Large intestine (tissue), 3 donors: ENCODE data around the gene TECPR1. TPM values are rescaled to one million over a fixed set of nuclear protein-coding genes. Genes with fewer than 3 reads are reported as not detected.

ENCODE experiments used
- DNase-seq, 2 donors: peaks; one replicate each; pipeline versions ENCODE4 v3.0.0 to v3.0.0-alpha.2; 2013
- H3K27ac ChIP-seq: one replicate; pipeline ENCODE4 v1.5.1; 2013; ENCODE audit warnings: low read length
- H3K27me3 ChIP-seq: 2 replicates; pipeline ENCODE4 v1.6.1; 2013; ENCODE audit warnings: low read length; ENCODE audit not compliant: control insufficient read depth, insufficient read depth
- H3K36me3 ChIP-seq: 2 replicates; pipeline ENCODE4 v1.6.1; 2013; ENCODE audit warnings: low read length; ENCODE audit not compliant: control insufficient read depth, insufficient read depth
- H3K4me1 ChIP-seq: one replicate; pipeline ENCODE4 v1.6.1; 2013; ENCODE audit warnings: low read length; ENCODE audit not compliant: control insufficient read depth, insufficient read depth
- H3K4me3 ChIP-seq: one replicate; pipeline ENCODE4 v1.5.1; 2013; ENCODE audit warnings: low read length
- H3K9me3 ChIP-seq: one replicate; pipeline ENCODE4 v1.6.1; 2013; ENCODE audit warnings: mild to moderate bottlenecking, low read depth, low read length, moderate library complexity; ENCODE audit not compliant: control insufficient read depth
- WGBS: methylation state at CpG from one replicate; pipeline ENCODE4 v1.1.5; 2013; ENCODE audit warnings: low lambda C conversion rate; ENCODE audit not compliant: insufficient coverage; 5-methylcytosine and 5-hydroxymethylcytosine counted together
- polyA plus RNA-seq: library from polyadenylated mRNA; unstranded; fragments of 120-200 nt; gene quantifications from one replicate; pipeline ENCODE4 v1.2.1, GENCODE V29; 2013

TECPR1 gene
- polyA plus RNA-seq, 1 donor: 15.1 TPM

- H3K4me3 ChIP-seq: no peak overlapping the region
- WGBS: 88% methylated on average over 3 of the region's 13 CpGs
- peaks cover 64% of the 10 kb centered on the region for H3K36me3 ChIP-seq
- DNase-seq: no peak
- H3K4me1 ChIP-seq: no peaks in the 10 kb centered on the region
- H3K27me3 ChIP-seq: no peaks in the 10 kb centered on the region
- no peak overlapping the region for H3K27ac ChIP-seq
- no peaks in the 10 kb centered on the region for H3K9me3 ChIP-seq
Measured at GRCh38 chr7:98293746-98294145, 41.7 kb upstream of the TECPR1 start.

- Histone ChIP-seq H3K27ac (no peak overlapping the region), H3K36me3 (peaks cover 69% of the 10 kb centered on the region), H3K4me1 (no peaks in the 10 kb centered on the region), H3K4me3 (no peak overlapping the region), H3K9me3 (no peaks in the 10 kb centered on the region), H3K27me3 (no peaks in the 10 kb centered on the region)
- no peak for DNase-seq
- WGBS: no CpG with 5 or more reads among the region's 17 CpGs
Measured at GRCh38 chr7:98293265-98293664, 41.2 kb upstream of the TECPR1 start.

GRCh38 chr7:98291717-98292116, 39.7 kb upstream of the TECPR1 start:
- H3K4me1 ChIP-seq: peaks cover 15% of the 10 kb centered on the region
- H3K27ac ChIP-seq: no peak overlapping the region
- WGBS: no CpG with 5 or more reads among the region's 7 CpGs
- DNase-seq: no peak
- H3K4me3 ChIP-seq: no peak overlapping the region
- no peaks in the 10 kb centered on the region for H3K9me3 ChIP-seq
- no peaks in the 10 kb centered on the region for H3K27me3 ChIP-seq
- H3K36me3 ChIP-seq: peaks cover 79% of the 10 kb centered on the region

- WGBS: no CpG with 5 or more reads among the region's 4 CpGs
Measured at GRCh38 chr7:98289333-98289875, 37.4 kb upstream of the TECPR1 start.

GRCh38 chr7:98288064-98288823, 36.2 kb upstream of the TECPR1 start:
- no CpG with 5 or more reads among the region's 12 CpGs for WGBS

More at GRCh38 chr7:98289333-98289875, 37.4 kb upstream of the TECPR1 start:
- Histone ChIP-seq H3K27ac (no peak overlapping the region), H3K36me3 (peaks cover 77% of the 10 kb centered on the region), H3K4me1 (peaks cover 38% of the 10 kb centered on the region), H3K9me3 (no peaks in the 10 kb centered on the region), H3K27me3 (no peaks in the 10 kb centered on the region), H3K4me3 (no peak overlapping the region)
- no peak for DNase-seq

GRCh38 chr7:98287486-98287959, 35.5 kb upstream of the TECPR1 start:
- Histone ChIP-seq H3K36me3 (peaks cover 72% of the 10 kb centered on the region), H3K4me1 (peaks cover 55% of the 10 kb centered on the region), H3K4me3 (no peak overlapping the region), H3K9me3 (no peaks in the 10 kb centered on the region), H3K27ac (peak overlapping the region; percentile 33), H3K27me3 (no peaks in the 10 kb centered on the region)
- DNase-seq: peak; percentile 86 to 92
- WGBS: no CpG with 5 or more reads among the region's 14 CpGs

More at GRCh38 chr7:98288064-98288823, 36.2 kb upstream of the TECPR1 start:
- Histone ChIP-seq H3K36me3 (peaks cover 74% of the 10 kb centered on the region), H3K4me3 (no peak overlapping the region), H3K27me3 (no peaks in the 10 kb centered on the region), H3K4me1 (peaks cover 48% of the 10 kb centered on the region), H3K27ac (no peak overlapping the region), H3K9me3 (no peaks in the 10 kb centered on the region)
- DNase-seq: no peak

GRCh38 chr7:98286701-98287485, 34.9 kb upstream of the TECPR1 start:
- H3K4me3 ChIP-seq: no peak overlapping the region
- WGBS: no CpG with 5 or more reads among the region's 21 CpGs

GRCh38 chr7:98286093-98286539, 34.1 kb upstream of the TECPR1 start:
- Histone ChIP-seq H3K4me3 (peak overlapping the region; percentile 94), H3K4me1 (peaks cover 55% of the 10 kb centered on the region)

More at GRCh38 chr7:98286701-98287485, 34.9 kb upstream of the TECPR1 start:
- H3K9me3 ChIP-seq: no peaks in the 10 kb centered on the region
- H3K27me3 ChIP-seq: no peaks in the 10 kb centered on the region
- peaks cover 65% of the 10 kb centered on the region for H3K36me3 ChIP-seq
- peak overlapping the region; percentile 33 for H3K27ac ChIP-seq
- peaks cover 55% of the 10 kb centered on the region for H3K4me1 ChIP-seq
- no peak for DNase-seq

GRCh38 chr7:98285157-98286092, 33.4 kb upstream of the TECPR1 start:
- H3K36me3 ChIP-seq: peaks cover 52% of the 10 kb centered on the region
- H3K4me3 ChIP-seq: peak overlapping the region; percentile 94
- H3K9me3 ChIP-seq: no peaks in the 10 kb centered on the region
- no peak for DNase-seq
- H3K4me1 ChIP-seq: peaks cover 55% of the 10 kb centered on the region
- H3K27me3 ChIP-seq: no peaks in the 10 kb centered on the region
- H3K27ac ChIP-seq: peak overlapping the region; percentile 87
- WGBS: no CpG with 5 or more reads among the region's 21 CpGs

More at GRCh38 chr7:98286093-98286539, 34.1 kb upstream of the TECPR1 start:
- no peaks in the 10 kb centered on the region for H3K27me3 ChIP-seq
- peak overlapping the region; percentile 87 for H3K27ac ChIP-seq
- H3K9me3 ChIP-seq: no peaks in the 10 kb centered on the region
- no CpG with 5 or more reads among the region's 14 CpGs for WGBS
- DNase-seq: peak in 1 of 2 donors; percentile 35
- peaks cover 58% of the 10 kb centered on the region for H3K36me3 ChIP-seq
